Measurements from ENCODE around the gene PREX1.
A peak's percentile ranks its signal among the peaks of the same experiment; 100 is the strongest.

The PREX1 gene

DNA sequence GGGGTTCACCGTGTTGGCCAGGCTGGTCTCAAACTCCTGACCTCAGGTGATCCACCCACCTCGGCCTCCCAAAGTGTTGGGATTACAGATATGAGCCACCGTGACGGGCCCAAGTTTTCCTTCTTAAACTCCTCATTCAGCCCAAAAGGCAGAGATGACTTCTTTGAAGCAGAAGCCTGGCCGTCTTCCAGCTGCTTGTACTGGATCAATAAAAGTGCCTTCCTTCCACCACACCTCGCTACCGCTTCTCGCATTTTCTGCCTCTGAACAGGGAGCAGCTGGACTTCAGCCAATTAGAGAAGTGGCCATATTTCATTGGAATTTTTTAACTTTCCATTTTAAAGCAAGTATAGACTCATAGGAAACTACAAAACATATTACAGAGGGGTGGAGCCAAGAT, 241.1 kb downstream of the PREX1 start:
- peaks cover 0 to 8% (median 0%) of the 10 kb centered on the region in 10 experiments; a peak in 1 of 20 replicates for H3K4me1 ChIP-seq
- H3K4me3 ChIP-seq: no peak overlapping the region
- H3K9ac ChIP-seq: no peak overlapping the region
- H3K9me3 ChIP-seq (replicated peaks in 1 of 11): peaks cover 0 to 10% (median 0%) of the 10 kb centered on the region in 11 experiments; a peak in 2 of 22 replicates
- H4K20me1 ChIP-seq: no peaks in the 10 kb centered on the region
- no peak overlapping the region for H3K27ac ChIP-seq
- H3K27me3 ChIP-seq: no peaks in the 10 kb centered on the region
- no peak overlapping the region for H3K4me2 ChIP-seq
- no peaks in the 10 kb centered on the region for H3K36me3 ChIP-seq
- TF ChIP-seq Cebpa-rat (IDR thresholded peaks at IDR 0.05): no peak

- Histone ChIP-seq H3K9ac (no peak overlapping the region), H4K20me1 (no peaks in the 10 kb centered on the region), H3K9me3 (replicated peaks in 1 of 11) (peaks cover 0 to 10% (median 0%) of the 10 kb centered on the region in 11 experiments; a peak in 2 of 22 replicates), H3K36me3 (no peaks in the 10 kb centered on the region), H3K27ac (no peak overlapping the region), H3K4me1 (peaks cover 0 to 19% (median 7%) of the 10 kb centered on the region in 10 experiments; a peak in 11 of 20 replicates), H3K4me3 (no peak overlapping the region), H3K4me2 (no peak overlapping the region), H3K27me3 (no peaks in the 10 kb centered on the region)
- TF ChIP-seq Cebpa-rat (IDR thresholded peaks at IDR 0.05): no peak
Observed at GRCh38 chr20:48585061-48585870, 242.5 kb downstream of the PREX1 start.

DNA sequence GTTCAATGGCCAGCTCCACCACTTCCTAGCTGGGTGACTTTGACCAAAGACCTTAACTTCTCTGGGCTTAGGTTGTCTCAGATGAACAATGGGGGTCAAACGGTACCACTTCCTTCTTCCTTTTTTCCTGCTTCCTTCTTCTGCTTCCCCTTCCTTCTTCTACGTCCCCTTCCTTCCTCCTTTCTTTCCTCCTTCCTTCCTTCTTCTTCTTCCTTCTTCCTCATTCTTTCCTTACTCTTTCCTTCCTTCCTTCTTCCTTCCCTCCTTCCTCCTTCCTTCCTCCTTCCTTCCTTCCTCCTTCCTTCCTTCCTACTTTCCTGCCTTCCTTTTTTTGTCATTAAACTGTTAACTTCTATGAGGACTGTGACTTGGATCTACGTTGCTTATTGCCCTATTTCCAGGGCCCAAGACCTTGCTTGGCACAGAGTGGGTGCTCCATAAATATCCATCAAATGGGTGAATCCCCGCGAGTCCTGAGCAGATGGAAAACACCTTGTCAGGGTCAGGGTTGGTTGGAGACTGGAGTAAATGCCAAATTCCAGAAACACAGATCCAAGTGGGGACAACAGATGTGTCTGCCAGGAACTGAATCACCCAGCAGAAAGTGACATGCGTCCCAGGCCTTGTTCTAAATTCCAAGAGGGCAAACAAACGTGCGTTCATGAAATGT, 243.3 kb downstream of the PREX1 start:
- H3K4me1 ChIP-seq: peaks cover 0 to 19% (median 7%) of the 10 kb centered on the region in 10 experiments; a peak in 11 of 20 replicates
- H3K4me2 ChIP-seq: no peak overlapping the region
- no peak overlapping the region for H3K9ac ChIP-seq
- H3K9me3 ChIP-seq (replicated peaks in 1 of 11): peaks cover 0 to 10% (median 0%) of the 10 kb centered on the region in 11 experiments; a peak in 2 of 22 replicates
- H3K27me3 ChIP-seq: no peaks in the 10 kb centered on the region
- no peak for TF ChIP-seq Cebpa-rat (IDR thresholded peaks at IDR 0.05)
- H3K4me3 ChIP-seq: no peak overlapping the region
- H4K20me1 ChIP-seq: no peaks in the 10 kb centered on the region
- no peak overlapping the region for H3K27ac ChIP-seq
- H3K36me3 ChIP-seq: no peaks in the 10 kb centered on the region

DNA sequence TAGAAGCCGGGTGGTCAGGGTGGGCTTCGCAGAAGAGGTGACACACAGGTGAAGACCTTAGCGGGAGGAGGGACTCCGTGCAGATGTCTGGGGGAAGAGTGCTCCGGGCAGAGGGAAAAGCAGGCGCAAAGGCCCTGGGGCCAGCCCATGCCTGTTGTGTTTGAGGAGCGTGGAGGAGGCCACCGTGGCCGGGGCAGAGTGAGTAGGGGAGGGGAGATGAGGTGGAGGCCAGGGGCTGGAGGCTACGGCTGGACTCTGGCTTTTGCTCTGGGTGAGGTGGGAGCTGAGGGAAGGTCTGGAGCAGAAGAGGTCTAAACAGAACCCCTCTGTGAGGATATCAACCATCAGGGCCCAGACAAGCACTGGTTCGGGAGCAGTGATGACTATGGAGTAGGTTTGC, 244.0 kb downstream of the PREX1 start:
- H3K9me3 ChIP-seq (replicated peaks in 1 of 11): peaks cover 0 to 10% (median 0%) of the 10 kb centered on the region in 11 experiments; a peak in 2 of 22 replicates
- H3K27me3 ChIP-seq: no peaks in the 10 kb centered on the region
- H3K4me2 ChIP-seq: no peak overlapping the region
- no peak overlapping the region for H3K9ac ChIP-seq
- no peaks in the 10 kb centered on the region for H4K20me1 ChIP-seq
- H3K4me3 ChIP-seq: no peak overlapping the region
- no peaks in the 10 kb centered on the region for H3K36me3 ChIP-seq
- TF ChIP-seq Cebpa-rat (IDR thresholded peaks at IDR 0.05): no peak
- no peak overlapping the region for H3K27ac ChIP-seq
- peaks cover 0 to 19% (median 7%) of the 10 kb centered on the region in 10 experiments; a peak in 11 of 20 replicates for H3K4me1 ChIP-seq

DNA sequence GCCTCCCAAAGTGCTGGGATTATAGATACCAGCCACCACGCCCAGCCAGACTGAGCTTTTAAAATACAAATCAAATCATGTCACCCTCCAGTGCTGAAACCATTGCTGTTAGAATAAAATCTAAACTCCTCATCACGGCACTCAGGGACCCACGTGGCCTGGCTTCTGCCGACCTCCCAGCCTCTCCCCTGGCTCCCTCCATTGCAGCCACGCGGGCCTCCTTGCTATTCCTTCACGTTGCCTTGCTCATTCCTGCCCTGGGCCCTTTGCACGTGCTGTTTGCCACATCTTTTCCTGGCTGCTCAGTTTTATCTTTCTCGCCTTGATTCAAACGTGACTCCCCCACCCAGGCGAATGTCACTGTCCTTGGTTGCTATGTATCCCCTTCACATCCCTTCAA, 244.6 kb downstream of the PREX1 start:
- H3K4me2 ChIP-seq: no peak overlapping the region
- H3K27ac ChIP-seq: no peak overlapping the region
- no peak overlapping the region for H3K4me3 ChIP-seq
- H3K9ac ChIP-seq: no peak overlapping the region
- H3K4me1 ChIP-seq: peaks cover 0 to 19% (median 7%) of the 10 kb centered on the region in 10 experiments; a peak in 11 of 20 replicates
- peaks cover 0 to 10% (median 0%) of the 10 kb centered on the region in 11 experiments; a peak in 2 of 22 replicates for H3K9me3 ChIP-seq (replicated peaks in 1 of 11)
- H4K20me1 ChIP-seq: no peaks in the 10 kb centered on the region
- TF ChIP-seq Cebpa-rat (IDR thresholded peaks at IDR 0.05): no peak
- H3K36me3 ChIP-seq: no peaks in the 10 kb centered on the region
- H3K27me3 ChIP-seq: no peaks in the 10 kb centered on the region

- Histone ChIP-seq H3K9ac (no peak overlapping the region), H3K27ac (no peak overlapping the region), H3K4me1 (peaks cover 0 to 19% (median 7%) of the 10 kb centered on the region in 10 experiments; a peak in 11 of 20 replicates), H3K4me3 (no peak overlapping the region), H4K20me1 (no peaks in the 10 kb centered on the region), H3K4me2 (no peak overlapping the region), H3K36me3 (no peaks in the 10 kb centered on the region), H3K27me3 (no peaks in the 10 kb centered on the region), H3K9me3 (replicated peaks in 1 of 11) (peaks cover 0 to 10% (median 0%) of the 10 kb centered on the region in 11 experiments; a peak in 2 of 22 replicates)
- no peak for TF ChIP-seq Cebpa-rat (IDR thresholded peaks at IDR 0.05)
Observed at GRCh38 chr20:48582673-48582985, 245.2 kb downstream of the PREX1 start.

DNA sequence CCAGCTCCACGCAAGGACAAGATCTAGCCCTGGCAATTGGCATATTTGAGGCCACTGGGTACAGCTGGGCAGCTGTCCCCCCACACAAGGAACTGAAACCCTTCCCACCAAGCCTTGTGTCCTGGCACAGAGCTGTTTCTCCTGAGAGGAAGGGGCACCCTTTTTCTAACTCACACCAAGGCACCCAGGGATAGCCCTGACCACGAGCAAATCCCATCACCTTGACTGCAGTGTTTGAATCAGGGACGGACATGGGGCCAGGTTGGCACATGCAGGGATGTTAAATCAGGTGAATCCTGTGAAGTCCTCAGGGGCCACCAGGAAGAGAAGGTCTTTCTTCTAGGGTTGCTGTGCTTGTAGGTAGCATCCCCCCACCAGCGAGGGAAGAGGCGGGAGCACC, 246.6 kb downstream of the PREX1 start:
- H4K20me1 ChIP-seq: no peaks in the 10 kb centered on the region
- H3K9me3 ChIP-seq (replicated peaks in 1 of 11): peaks cover 0 to 10% (median 0%) of the 10 kb centered on the region in 11 experiments; a peak in 2 of 22 replicates
- no peaks in the 10 kb centered on the region for H3K36me3 ChIP-seq
- TF ChIP-seq Cebpa-rat (IDR thresholded peaks at IDR 0.05): no peak
- H3K4me1 ChIP-seq: peaks cover 0 to 19% (median 7%) of the 10 kb centered on the region in 10 experiments; a peak in 11 of 20 replicates
- peak overlapping the region in 9 of 11 experiments; percentile 5 to 43 (median 32); a peak in 14 of 22 replicates for H3K4me2 ChIP-seq
- H3K27ac ChIP-seq: no peak overlapping the region
- no peak overlapping the region for H3K4me3 ChIP-seq
- no peak overlapping the region for H3K9ac ChIP-seq
- no peaks in the 10 kb centered on the region for H3K27me3 ChIP-seq

GRCh38 chr20:48578397-48579098, 249.3 kb downstream of the PREX1 start:
- Histone ChIP-seq H3K36me3 (no peaks in the 10 kb centered on the region), H3K4me2 (no peak overlapping the region), H3K9me3 (replicated peaks in 1 of 11) (no peaks in the 10 kb centered on the region), H3K9ac (no peak overlapping the region), H3K27me3 (no peaks in the 10 kb centered on the region), H3K4me3 (no peak overlapping the region), H4K20me1 (no peaks in the 10 kb centered on the region), H3K4me1 (peaks cover 0 to 19% (median 7%) of the 10 kb centered on the region in 10 experiments; a peak in 11 of 20 replicates), H3K27ac (no peak overlapping the region)
- TF ChIP-seq Cebpa-rat (IDR thresholded peaks at IDR 0.05): no peak

GRCh38 chr20:48577557-48577956, 250.2 kb downstream of the PREX1 start:
- Histone ChIP-seq H3K4me2 (no peak overlapping the region), H3K9ac (no peak overlapping the region)
- TF ChIP-seq Cebpa-rat (IDR thresholded peaks at IDR 0.05): no peak

More at GRCh38 chr20:48577557-48577956, 250.2 kb downstream of the PREX1 start:
- H3K4me3 ChIP-seq: no peak overlapping the region
- H3K27ac ChIP-seq: no peak overlapping the region
- no peaks in the 10 kb centered on the region for H4K20me1 ChIP-seq
- H3K4me1 ChIP-seq: peaks cover 0 to 19% (median 7%) of the 10 kb centered on the region in 10 experiments; a peak in 11 of 20 replicates
- H3K9me3 ChIP-seq (replicated peaks in 1 of 11): no peaks in the 10 kb centered on the region
- no peaks in the 10 kb centered on the region for H3K36me3 ChIP-seq
- no peaks in the 10 kb centered on the region for H3K27me3 ChIP-seq
